Neutrophil (primary cell): Measurements from ENCODE around the gene BCAS4.
"Not testable (repeated sequence)": the region's sequence is repeated elsewhere in the genome, so short reads cannot be mapped to it uniquely, and the experiment has no call there.

ENCODE experiments used
- H3K27ac ChIP-seq: fragments of 200-600 bp; sonication (generic); 2 replicates; pipeline ENCODE4 v1.5.1; 2016; ENCODE audit warnings: mild to moderate bottlenecking, moderate library complexity
- H3K27me3 ChIP-seq: fragments of 200-600 bp; sonication (generic); 2 replicates; pipeline ENCODE4 v1.6.0; 2016; ENCODE audit warnings: mild to moderate bottlenecking
- H3K36me3 ChIP-seq: fragments of 200-600 bp; sonication (generic); 2 replicates; pipeline ENCODE4 v1.5.1; 2017
- H3K4me1 ChIP-seq, 2 experiments: fragments of 200-600 bp in 1 of 2; sonication (generic) in 1 of 2; 1 replicate in 1 of 2; 2 replicates in 1 of 2; pipeline versions ENCODE4 v1.5.1 to v1.6.1; 2013 to 2016; ENCODE audit warnings: low read depth in 1 of 2, low read length in 1 of 2, mild to moderate bottlenecking in 1 of 2, moderate library complexity in 1 of 2; ENCODE audit not compliant: control insufficient read depth in 1 of 2, insufficient read depth in 1 of 2
- H3K4me3 ChIP-seq, 2 experiments: fragments of 200-600 bp in 1 of 2; sonication (generic) in 1 of 2; 1 replicate in 1 of 2; 2 replicates in 1 of 2; pipeline ENCODE4 v1.5.1; 2013 to 2016; ENCODE audit warnings: low read depth in 1 of 2, low read length in 1 of 2, mild to moderate bottlenecking in 1 of 2, moderate library complexity in 1 of 2
- H3K9me3 ChIP-seq: fragments of 200-600 bp; sonication (generic); 2 replicates; pipeline ENCODE4 v1.5.1; 2016
- TF ChIP-seq, protein P1 (sequence below): fragments of 200-600 bp; sonication (generic); IDR thresholded peaks from 2 replicates; pipeline ENCODE4 v1.5.1; 2016; ENCODE audit warnings: antibody characterized with exemption

The BCAS4 gene

GRCh38 chr20:50876063-50876685, 81.3 kb downstream of the BCAS4 start:
- no peak overlapping the region for H3K27ac ChIP-seq
- no peak overlapping the region for H3K4me3 ChIP-seq
- no peaks in the 10 kb centered on the region for H3K36me3 ChIP-seq
- H3K4me1 ChIP-seq: no peaks in the 10 kb centered on the region
- TF ChIP-seq, protein P1, sequence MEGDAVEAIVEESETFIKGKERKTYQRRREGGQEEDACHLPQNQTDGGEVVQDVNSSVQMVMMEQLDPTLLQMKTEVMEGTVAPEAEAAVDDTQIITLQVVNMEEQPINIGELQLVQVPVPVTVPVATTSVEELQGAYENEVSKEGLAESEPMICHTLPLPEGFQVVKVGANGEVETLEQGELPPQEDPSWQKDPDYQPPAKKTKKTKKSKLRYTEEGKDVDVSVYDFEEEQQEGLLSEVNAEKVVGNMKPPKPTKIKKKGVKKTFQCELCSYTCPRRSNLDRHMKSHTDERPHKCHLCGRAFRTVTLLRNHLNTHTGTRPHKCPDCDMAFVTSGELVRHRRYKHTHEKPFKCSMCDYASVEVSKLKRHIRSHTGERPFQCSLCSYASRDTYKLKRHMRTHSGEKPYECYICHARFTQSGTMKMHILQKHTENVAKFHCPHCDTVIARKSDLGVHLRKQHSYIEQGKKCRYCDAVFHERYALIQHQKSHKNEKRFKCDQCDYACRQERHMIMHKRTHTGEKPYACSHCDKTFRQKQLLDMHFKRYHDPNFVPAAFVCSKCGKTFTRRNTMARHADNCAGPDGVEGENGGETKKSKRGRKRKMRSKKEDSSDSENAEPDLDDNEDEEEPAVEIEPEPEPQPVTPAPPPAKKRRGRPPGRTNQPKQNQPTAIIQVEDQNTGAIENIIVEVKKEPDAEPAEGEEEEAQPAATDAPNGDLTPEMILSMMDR: no peak
- no peaks in the 10 kb centered on the region for H3K9me3 ChIP-seq
- no peaks in the 10 kb centered on the region for H3K27me3 ChIP-seq

DNA sequence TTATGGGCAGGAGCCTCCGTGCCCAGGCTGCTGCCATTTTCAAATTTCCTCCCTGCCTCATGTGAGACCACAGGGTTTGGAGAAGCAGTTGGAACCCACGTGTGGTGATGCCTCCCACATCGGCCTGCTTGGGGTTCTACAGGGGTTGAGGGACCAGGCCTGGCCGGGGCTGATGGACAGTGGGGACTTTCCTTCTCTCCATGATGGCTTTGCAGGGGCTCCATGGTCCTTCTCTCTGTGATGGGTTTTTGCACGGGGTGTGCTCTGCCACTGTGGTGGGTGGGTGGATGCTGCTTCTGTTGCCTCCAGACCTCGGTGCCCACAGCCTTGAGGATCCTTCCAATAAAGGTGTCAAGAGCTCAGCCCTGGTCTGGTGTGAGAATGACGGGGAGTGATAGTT, 82.0 kb downstream of the BCAS4 start:
- TF ChIP-seq, protein P1: no peak
- no peaks in the 10 kb centered on the region for H3K9me3 ChIP-seq
- no peak overlapping the region for H3K27ac ChIP-seq
- no peak overlapping the region for H3K4me3 ChIP-seq
- H3K36me3 ChIP-seq: no peaks in the 10 kb centered on the region
- H3K27me3 ChIP-seq: no peaks in the 10 kb centered on the region
- no peaks in the 10 kb centered on the region for H3K4me1 ChIP-seq

GRCh38 chr20:50877232-50877743, 82.4 kb downstream of the BCAS4 start:
- H3K4me3 ChIP-seq: no peak overlapping the region
- no peaks in the 10 kb centered on the region for H3K36me3 ChIP-seq
- H3K27me3 ChIP-seq: no peaks in the 10 kb centered on the region
- H3K4me1 ChIP-seq: no peaks in the 10 kb centered on the region
- TF ChIP-seq, protein P1: no peak
- no peak overlapping the region for H3K27ac ChIP-seq
- no peaks in the 10 kb centered on the region for H3K9me3 ChIP-seq

DNA sequence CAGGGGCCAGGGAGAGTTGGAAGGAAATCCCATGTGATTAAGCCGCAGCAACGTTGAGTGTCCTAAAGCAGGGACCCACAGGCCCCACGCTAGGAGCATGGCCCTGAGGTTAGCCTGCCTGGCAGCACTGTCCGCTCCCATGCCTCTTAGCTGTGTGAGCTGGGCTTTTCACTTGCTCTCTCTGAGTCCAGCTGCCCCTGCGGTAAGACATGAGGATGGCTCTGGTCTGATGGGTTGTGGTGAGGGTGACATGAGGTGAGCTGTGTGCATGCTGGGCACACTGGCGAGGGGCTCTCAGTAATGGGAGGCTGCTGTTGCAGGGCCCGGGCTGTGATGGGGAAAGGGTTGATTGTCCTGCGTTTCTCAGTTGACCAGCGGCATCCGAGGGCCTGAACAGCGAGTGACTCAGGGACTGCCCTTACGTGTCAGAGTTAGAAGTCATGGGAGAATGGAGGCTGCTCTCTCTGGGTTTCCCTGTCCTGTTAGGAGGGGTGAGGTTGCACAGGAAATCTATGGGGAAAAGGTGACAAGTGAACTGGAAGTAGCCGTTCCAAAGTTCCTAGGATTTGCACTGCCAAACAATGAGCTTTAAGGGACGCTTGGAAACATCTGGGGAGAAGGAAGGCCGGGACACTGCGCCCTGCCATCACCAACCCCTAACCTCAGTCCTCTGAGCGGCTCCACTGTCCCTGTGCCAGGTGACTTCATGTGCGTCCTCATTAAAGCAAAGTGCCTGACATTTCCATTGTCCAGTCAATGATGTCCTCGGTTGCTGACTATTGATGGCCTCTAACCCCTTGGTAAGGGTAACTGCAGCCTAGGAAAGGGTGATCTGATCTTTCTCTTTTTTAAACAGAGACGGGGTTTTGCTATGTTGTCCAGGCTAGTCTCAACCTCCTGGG, 85.0 kb downstream of the BCAS4 start:
- no peaks in the 10 kb centered on the region for H3K27me3 ChIP-seq
- no peaks in the 10 kb centered on the region for H3K9me3 ChIP-seq
- no peak overlapping the region for H3K4me3 ChIP-seq
- TF ChIP-seq, protein P1: no peak
- no peak overlapping the region for H3K27ac ChIP-seq
- no peaks in the 10 kb centered on the region for H3K36me3 ChIP-seq
- no peaks in the 10 kb centered on the region for H3K4me1 ChIP-seq

- H3K36me3 ChIP-seq, H3K9me3 ChIP-seq, H3K4me3 ChIP-seq, H3K27me3 ChIP-seq, H3K4me1 ChIP-seq, H3K27ac ChIP-seq: not testable (repeated sequence)
Measured at GRCh38 chr20:50881759-50882424, 87.0 kb downstream of the BCAS4 start.
